ENCODE results near the gene ASS1.

DNA sequence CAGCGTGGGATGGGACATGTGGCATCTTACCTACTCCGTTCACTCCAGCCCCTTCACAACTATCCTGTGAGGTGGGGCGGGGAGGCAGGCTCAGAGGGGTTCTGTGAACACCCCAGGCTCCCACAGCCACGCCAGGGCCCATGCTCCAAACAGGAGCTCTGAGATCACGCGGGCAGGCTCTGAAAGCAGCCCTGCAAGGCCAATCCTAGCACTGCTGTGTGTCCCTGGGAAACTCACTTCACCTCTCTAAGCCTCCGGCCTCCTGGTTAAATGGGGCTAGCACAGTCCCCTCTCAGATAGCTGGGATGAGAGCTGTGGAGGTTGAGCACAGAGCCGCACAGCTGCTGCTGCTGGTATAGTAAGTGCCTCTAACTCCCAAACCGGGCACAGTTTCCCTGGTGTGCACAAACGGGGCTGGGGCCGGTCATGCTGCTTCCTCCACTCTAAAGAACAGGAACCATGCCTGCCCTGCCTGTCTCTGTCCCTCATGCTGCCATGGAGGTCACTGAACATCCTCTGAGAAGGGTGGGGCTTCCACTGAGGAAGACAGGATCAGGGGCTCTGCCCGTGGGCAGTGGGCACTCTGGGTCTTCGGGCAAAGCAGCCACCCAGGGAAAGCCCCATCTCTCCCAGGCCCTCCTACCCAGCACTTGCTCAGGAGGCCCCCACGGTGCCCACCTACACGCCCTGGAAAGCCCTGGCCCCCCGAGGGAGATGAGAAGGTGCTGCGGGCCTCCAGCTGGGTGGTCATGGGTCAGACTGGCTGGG lies 13.0 kb upstream of the ASS1 start:
- TF ChIP-seq, protein P1, sequence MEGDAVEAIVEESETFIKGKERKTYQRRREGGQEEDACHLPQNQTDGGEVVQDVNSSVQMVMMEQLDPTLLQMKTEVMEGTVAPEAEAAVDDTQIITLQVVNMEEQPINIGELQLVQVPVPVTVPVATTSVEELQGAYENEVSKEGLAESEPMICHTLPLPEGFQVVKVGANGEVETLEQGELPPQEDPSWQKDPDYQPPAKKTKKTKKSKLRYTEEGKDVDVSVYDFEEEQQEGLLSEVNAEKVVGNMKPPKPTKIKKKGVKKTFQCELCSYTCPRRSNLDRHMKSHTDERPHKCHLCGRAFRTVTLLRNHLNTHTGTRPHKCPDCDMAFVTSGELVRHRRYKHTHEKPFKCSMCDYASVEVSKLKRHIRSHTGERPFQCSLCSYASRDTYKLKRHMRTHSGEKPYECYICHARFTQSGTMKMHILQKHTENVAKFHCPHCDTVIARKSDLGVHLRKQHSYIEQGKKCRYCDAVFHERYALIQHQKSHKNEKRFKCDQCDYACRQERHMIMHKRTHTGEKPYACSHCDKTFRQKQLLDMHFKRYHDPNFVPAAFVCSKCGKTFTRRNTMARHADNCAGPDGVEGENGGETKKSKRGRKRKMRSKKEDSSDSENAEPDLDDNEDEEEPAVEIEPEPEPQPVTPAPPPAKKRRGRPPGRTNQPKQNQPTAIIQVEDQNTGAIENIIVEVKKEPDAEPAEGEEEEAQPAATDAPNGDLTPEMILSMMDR (IDR thresholded peaks at IDR 0.05) = no peak
- no peak for TF ChIP-seq POLR2A (IDR thresholded peaks at IDR 0.05)

Data from testis (tissue), 2 donors.